ENCODE data around the gene GLYR1. TPM values are rescaled to one million over a fixed set of nuclear protein-coding genes. Genes with fewer than 3 reads are reported as not detected.

GLYR1 gene
- polyA plus RNA-seq, 1 donor (not counting 4 experiments of a cell fraction or from before 2014, with no cell fraction given), result 42.6 TPM

GRCh38 chr16:4855804-4856203, 8.7 kb upstream of the GLYR1 start:
- Histone ChIP-seq H4K20me1 (ENCODE audit: control insufficient read depth, extremely low read depth, insufficient read depth, low read length) (no peaks in the 10 kb centered on the region), H2AFZ (ENCODE audit: control insufficient read depth, low read length) (no peak overlapping the region), H3K27ac (ENCODE audit: control insufficient read depth, insufficient read depth, low read length) (no peak overlapping the region), H3K27me3 (ENCODE audit: control insufficient read depth, extremely low read depth, insufficient read depth, low read length) (no peaks in the 10 kb centered on the region), H3K36me3 (ENCODE audit: control insufficient read depth in 2 of 2, extremely low read depth in 1 of 2, insufficient read depth in 2 of 2, low read length in 2 of 2) (peaks cover 26 to 52% of the 10 kb centered on the region in 2 experiments), H3K4me2 (ENCODE audit: control insufficient read depth, extremely low read depth, insufficient read depth, low read depth, low read length) (no peak overlapping the region), H3K9ac (ENCODE audit: control insufficient read depth, extremely low read depth, insufficient read depth, low read length) (no peak overlapping the region), H3K4me3 (ENCODE audit: control insufficient read depth in 2 of 3, extremely low read depth in 1 of 3, insufficient read depth in 2 of 3, low read depth in 1 of 3, low read length in 3 of 3) (no peak overlapping the region), H3K9me1 (ENCODE audit: control insufficient read depth, extremely low read depth, insufficient read depth, low read length) (peaks cover 5% of the 10 kb centered on the region), H3K4me1 (ENCODE audit: control insufficient read depth, extremely low read depth, insufficient read depth, low read length) (peaks cover 30% of the 10 kb centered on the region), H3K9me3 (ENCODE audit: control insufficient read depth, low read depth, low read length) (no peaks in the 10 kb centered on the region), H3K79me2 (ENCODE audit: control insufficient read depth, insufficient read depth, low read length) (peaks cover 47% of the 10 kb centered on the region)
- no peak for TF ChIP-seq EZH2 (IDR thresholded peaks at IDR 0.05; ENCODE audit: low read length)
- TF ChIP-seq CTCF (optimal IDR thresholded peaks at IDR 0.05 in 1 of 3, IDR thresholded peaks at IDR 0.05 in 1 of 3, conservative IDR thresholded peaks at IDR 0.05 in 1 of 3; ENCODE audit: extremely low read depth in 1 of 3, insufficient read depth in 2 of 3, low read length in 3 of 3), result no peak
- DNase-seq (ENCODE audit: low read depth, low spot score) (no peak), FAIRE-seq (no peak)
- dilution Hi-C loops (cut with MboI; ENCODE audit: extremely low pct_ligation_motif_present, low sequenced_read_pairs), result no loop called here

GRCh38 chr16:4855371-4855770, 8.3 kb upstream of the GLYR1 start:
- no peak for FAIRE-seq
- H3K27ac ChIP-seq (ENCODE audit: control insufficient read depth, insufficient read depth, low read length), result no peak overlapping the region
- no peak overlapping the region for H2AFZ ChIP-seq (ENCODE audit: control insufficient read depth, low read length)
- H3K9me3 ChIP-seq (ENCODE audit: control insufficient read depth, low read depth, low read length), result no peaks in the 10 kb centered on the region
- H3K4me1 ChIP-seq (ENCODE audit: control insufficient read depth, extremely low read depth, insufficient read depth, low read length), result peaks cover 33% of the 10 kb centered on the region
- peaks cover 48% of the 10 kb centered on the region for H3K79me2 ChIP-seq (ENCODE audit: control insufficient read depth, insufficient read depth, low read length)
- no peaks in the 10 kb centered on the region for H4K20me1 ChIP-seq (ENCODE audit: control insufficient read depth, extremely low read depth, insufficient read depth, low read length)
- H3K27me3 ChIP-seq (ENCODE audit: control insufficient read depth, extremely low read depth, insufficient read depth, low read length), result no peaks in the 10 kb centered on the region
- H3K4me3 ChIP-seq (ENCODE audit: control insufficient read depth in 2 of 3, extremely low read depth in 1 of 3, insufficient read depth in 2 of 3, low read depth in 1 of 3, low read length in 3 of 3), result no peak overlapping the region
- dilution Hi-C loops (cut with MboI; ENCODE audit: extremely low pct_ligation_motif_present, low sequenced_read_pairs), result no loop called here
- DNase-seq (ENCODE audit: low read depth, low spot score), result no peak
- H3K9ac ChIP-seq (ENCODE audit: control insufficient read depth, extremely low read depth, insufficient read depth, low read length), result no peak overlapping the region
- H3K36me3 ChIP-seq (ENCODE audit: control insufficient read depth in 2 of 2, extremely low read depth in 1 of 2, insufficient read depth in 2 of 2, low read length in 2 of 2), result peaks cover 22 to 48% of the 10 kb centered on the region in 2 experiments
- peaks cover 5% of the 10 kb centered on the region for H3K9me1 ChIP-seq (ENCODE audit: control insufficient read depth, extremely low read depth, insufficient read depth, low read length)
- H3K4me2 ChIP-seq (ENCODE audit: control insufficient read depth, extremely low read depth, insufficient read depth, low read depth, low read length), result no peak overlapping the region
- TF ChIP-seq EZH2 (IDR thresholded peaks at IDR 0.05; ENCODE audit: low read length), result no peak
- no peak for TF ChIP-seq CTCF (optimal IDR thresholded peaks at IDR 0.05 in 1 of 3, IDR thresholded peaks at IDR 0.05 in 1 of 3, conservative IDR thresholded peaks at IDR 0.05 in 1 of 3; ENCODE audit: extremely low read depth in 1 of 3, insufficient read depth in 2 of 3, low read length in 3 of 3)
